GM18502 (cell line): ENCODE data around the gene SIRT3.
A peak's percentile ranks its signal among the peaks of the same experiment; 100 is the strongest.

Experiments used
- ATAC-seq: cut with Tn5 transposase; IDR thresholded peaks from one replicate; pipeline ENCODE4 v1.9.1; 2021; ENCODE audit warnings: mild to moderate bottlenecking; ENCODE audit not compliant: unreplicated experiment, poor library complexity

The SIRT3 gene

DNA sequence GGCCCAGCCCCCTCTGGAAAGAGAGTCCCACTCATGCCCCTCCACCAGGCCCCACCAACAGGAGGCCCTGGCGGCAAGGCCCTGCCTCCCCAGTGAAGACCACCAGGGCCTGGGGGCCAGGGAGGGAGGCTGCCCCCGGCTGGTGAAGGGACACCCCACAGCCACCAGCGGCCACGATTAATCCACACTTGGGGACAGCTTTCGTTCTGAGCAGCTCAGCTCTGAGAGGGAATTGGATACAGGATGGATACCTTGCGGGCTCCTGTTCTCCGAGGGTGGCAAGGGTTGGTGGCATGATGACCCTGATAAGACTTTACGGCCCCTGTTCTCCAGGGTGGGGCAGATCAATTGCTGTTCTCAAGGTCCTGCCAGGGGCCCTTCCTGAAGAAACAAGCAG lies 35.2 kb upstream of the SIRT3 start:
- no peak for ATAC-seq

DNA sequence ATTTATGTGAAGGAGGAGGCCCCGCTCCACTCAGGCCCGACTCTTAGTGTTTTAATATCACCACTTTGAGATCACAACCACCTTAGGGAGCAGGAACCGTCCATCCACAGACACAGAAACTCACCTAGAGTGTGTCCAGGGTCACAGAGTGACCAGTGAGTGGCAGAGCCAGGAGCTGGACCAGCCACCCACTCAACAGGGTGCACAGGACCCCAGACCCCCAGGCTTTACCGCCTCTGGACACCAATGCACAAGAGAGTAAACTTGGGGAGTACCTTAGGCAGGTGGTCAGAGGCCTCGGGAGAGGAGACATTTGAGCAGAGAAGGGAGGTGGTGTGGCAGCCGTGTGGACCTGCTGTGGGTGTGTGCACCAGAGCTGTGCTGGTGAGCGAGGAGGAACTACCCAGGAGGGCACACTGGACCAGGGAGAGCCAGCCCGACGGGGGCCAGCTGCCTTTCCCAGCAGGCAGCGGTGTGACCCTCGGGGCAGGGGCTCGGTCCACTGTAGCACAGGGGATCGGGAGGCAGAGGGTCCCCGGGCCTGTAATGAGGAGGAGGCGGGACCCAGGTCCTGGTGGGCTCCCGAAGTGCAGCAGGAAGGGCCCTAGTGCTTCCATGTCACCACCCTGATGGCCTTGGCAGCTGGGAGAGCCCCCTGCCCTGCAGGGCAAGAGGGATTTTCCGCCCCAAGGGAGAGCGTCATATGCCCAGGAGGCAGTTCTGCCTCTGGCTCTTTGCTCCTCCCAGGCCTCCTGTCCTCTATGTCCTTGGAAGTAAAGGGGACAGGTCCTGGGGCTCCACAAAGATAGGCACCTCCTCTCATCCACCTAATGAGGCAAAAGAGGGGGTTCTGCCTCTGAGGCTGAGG lies 34.5 kb upstream of the SIRT3 start:
- ATAC-seq: no peak

- peak; percentile 76 for ATAC-seq
Measured at GRCh38 chr11:269146-269890, 33.2 kb upstream of the SIRT3 start.

GRCh38 chr11:268716-269145 lies 32.6 kb upstream of the SIRT3 start:
- ATAC-seq: peak; percentile 45

GRCh38 chr11:267491-267994 lies 31.4 kb upstream of the SIRT3 start:
- no peak for ATAC-seq

DNA sequence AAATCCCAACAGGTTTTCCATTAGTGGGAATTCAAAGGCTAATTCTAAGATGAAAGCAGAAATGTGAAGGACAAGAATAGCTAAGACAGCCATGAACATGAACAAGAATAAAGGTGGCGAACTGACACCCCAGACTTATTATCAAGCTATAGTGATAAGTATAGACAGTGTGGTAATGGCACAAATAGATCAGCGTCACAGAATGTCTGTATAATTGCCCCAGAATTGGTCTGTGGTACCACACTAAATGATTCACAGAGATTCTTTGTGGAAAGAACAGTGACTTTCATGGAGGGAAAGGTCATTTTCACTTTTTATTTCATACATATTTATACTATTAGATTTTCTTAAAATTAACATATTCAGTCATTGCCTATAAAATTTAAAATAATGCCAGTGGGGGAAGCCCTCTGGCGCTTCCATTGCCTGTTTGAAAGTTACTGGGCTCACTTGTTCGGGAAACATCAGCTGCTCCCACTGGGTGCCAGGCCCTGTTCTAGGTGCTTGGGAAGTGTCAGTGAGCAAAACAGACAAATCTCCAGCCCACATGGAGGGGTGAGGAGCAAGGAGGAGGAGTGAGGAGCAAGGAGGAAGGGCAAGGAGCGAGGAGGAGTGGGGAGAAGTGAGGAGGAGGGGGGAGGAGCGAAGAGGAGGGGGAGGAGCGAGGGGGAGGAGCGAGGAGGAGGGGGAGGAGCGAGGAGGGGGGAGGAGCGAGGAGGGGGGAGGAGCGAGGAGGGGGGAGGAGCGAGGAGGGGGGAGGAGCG lies 30.7 kb upstream of the SIRT3 start:
- ATAC-seq: no peak

DNA sequence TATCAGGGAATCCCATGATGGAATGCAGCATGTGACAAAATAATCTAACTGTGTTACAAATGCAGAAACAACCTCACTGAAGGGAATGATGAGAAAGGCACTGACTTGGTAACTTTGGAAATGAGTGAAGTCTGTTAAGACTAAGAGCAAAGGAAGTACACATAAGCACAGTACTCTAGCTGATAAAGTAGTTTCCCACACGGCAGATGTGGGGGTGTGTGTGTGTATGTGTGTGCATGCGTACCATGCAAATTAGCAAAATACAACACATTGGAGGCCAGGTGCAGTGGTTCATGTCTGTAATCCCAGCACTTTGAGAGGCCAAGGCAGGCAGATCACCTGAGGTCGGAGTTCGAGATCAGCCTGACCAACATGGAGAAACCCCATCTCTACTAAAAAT lies 25.5 kb upstream of the SIRT3 start:
- ATAC-seq: no peak

DNA sequence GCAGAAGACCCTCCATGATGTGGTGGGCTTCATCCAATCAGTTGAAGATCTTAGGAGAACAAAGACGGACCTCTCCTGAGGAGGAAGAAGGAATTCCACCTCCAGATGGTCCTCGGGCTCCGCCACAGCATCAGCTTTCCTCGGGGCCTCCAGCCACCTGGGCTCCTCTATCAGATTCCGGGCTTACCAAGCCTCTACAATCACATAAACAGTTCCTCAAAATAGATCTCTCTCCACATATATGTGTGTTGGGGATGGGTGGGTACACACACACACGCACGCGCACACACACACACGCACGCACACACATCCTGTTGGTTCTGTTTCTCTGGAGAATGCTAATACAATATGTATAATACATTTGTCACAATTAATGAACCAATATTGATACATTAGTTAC lies 23.3 kb upstream of the SIRT3 start:
- ATAC-seq: no peak

- ATAC-seq: no peak
Measured at GRCh38 chr11:257766-258493, 21.8 kb upstream of the SIRT3 start.

GRCh38 chr11:256952-257737 lies 21.0 kb upstream of the SIRT3 start:
- no peak for ATAC-seq

- ATAC-seq: no peak
Measured at GRCh38 chr11:255816-256215, 19.7 kb upstream of the SIRT3 start.

- no peak for ATAC-seq
Measured at GRCh38 chr11:255176-255575, 19.0 kb upstream of the SIRT3 start.

DNA sequence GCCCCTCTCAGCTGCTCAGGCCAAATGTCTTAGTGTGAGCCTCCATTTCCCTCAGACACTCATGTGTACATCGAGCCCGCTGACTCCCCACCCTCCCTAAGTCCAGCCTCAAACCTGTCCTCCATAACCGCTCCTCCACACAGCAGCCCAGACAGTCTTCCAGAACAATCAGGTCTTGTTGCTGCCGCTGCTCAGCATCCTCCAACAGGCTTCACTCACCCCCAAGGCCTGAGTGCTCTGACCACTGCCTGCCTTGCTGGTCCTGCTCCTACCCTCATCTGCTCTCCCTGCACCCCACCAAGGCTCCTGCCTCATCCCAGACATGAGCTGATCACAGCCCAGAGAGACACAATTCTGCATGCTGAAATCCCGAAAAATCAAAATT lies 17.7 kb upstream of the SIRT3 start:
- no peak for ATAC-seq

- ATAC-seq: no peak
Measured at GRCh38 chr11:253160-253885, 17.2 kb upstream of the SIRT3 start.

DNA sequence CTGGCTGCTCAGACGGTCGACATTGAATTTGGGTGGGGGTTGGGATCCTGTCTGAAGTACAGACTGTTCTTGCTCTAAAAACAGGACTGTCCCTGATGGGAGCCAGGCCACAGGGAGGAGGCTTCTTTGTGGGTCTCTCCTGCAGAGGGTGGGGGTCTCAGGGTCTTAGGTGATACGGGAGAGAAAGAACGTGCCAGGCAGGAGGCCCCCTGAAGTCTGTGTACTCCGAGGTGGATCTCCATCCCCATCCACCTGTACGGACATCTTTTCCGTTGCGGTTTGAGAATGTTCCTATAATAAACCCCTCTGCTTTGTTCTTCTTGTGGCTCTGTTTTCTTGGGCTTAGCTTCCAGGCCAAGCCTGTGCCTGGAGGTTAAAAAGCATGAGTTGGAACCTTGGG lies 16.5 kb upstream of the SIRT3 start:
- ATAC-seq: no peak

GRCh38 chr11:251550-251949 lies 15.4 kb upstream of the SIRT3 start:
- no peak for ATAC-seq

DNA sequence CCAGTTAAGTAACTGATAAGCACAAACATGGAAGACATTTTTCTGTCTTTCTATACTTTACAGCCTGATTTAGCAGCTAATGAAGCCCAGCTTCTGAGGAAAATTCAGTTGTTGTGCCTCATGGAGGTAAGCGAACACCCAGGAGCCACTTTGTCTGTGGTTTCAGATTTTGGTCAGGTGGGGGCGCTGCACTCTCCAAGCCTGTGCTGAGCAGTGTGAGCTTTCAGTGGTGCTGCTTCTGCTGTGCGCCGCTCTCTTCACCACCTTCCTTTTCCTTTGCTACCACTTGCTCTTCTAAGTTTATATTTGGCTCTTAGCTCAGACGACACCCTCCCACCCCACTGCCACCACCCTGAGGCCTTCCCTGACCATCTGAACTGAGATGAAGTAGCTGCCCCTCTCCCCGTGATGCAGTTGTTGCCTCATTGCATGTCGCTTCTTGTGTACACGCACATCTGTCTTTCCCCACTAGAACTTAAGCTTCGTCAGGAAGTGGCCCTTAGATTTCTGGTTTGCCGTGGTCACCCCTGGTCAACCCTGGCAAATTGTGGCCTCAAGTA lies 14.7 kb upstream of the SIRT3 start:
- ATAC-seq: no peak

DNA sequence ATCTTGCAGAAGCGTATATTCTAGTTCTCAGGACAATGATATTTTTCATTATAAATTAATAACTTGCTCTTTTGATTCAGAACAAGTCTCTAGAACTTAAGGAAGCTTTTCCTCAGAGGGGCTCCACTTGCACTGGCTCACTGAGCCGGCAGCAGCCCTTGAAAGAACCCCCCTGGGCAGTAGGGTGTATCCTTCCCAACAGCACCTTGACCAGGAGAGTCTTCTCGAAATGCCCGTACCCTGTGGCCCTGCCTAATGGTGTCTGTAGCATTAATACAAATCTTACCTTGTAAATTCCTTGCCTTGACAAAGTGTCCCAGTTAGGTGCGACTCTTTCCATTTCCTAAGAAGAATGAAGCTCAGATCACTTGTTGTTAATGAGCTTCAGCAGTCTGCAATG lies 14.1 kb upstream of the SIRT3 start:
- no peak for ATAC-seq
